ENCODE data around the gene SLC1A4.
A peak's percentile ranks its signal among the peaks of the same experiment; 100 is the strongest.
"Not testable (repeated sequence)": the region's sequence is repeated elsewhere in the genome, so short reads cannot be mapped to it uniquely, and the experiment has no call there.

Gene SLC1A4

GRCh38 chr2:64950226-64951160 lies 38.7 kb upstream of the SLC1A4 start:
- H3K4me1 ChIP-seq (ENCODE audit: control insufficient read depth in 5 of 5, insufficient read depth in 5 of 5, low read length in 5 of 5): peaks cover 2 to 24% (median 13%) of the 10 kb centered on the region in 5 donors
- H3K9me3 ChIP-seq (ENCODE audit: control insufficient read depth in 5 of 5, low read length in 5 of 5): peaks cover 0 to 3% (median 2%) of the 10 kb centered on the region in 5 donors
- H3K4me3 ChIP-seq (ENCODE audit: low read depth in 1 of 5, low read length in 5 of 5): no peak overlapping the region
- peak overlapping the region; percentile 65 for H3K27ac ChIP-seq (ENCODE audit: low read depth, low read length)
- no peaks in the 10 kb centered on the region for H3K36me3 ChIP-seq (ENCODE audit: control insufficient read depth in 5 of 5, insufficient read depth in 5 of 5, low read length in 5 of 5)
- H3K27me3 ChIP-seq (ENCODE audit: control insufficient read depth in 5 of 5, insufficient read depth in 4 of 5, low read length in 5 of 5): no peaks in the 10 kb centered on the region
- H3K9ac ChIP-seq (ENCODE audit: low read length in 5 of 5): no peak overlapping the region

GRCh38 chr2:64951306-64951953 lies 37.8 kb upstream of the SLC1A4 start:
- Histone ChIP-seq H3K9me3 (ENCODE audit: control insufficient read depth in 5 of 5, low read length in 5 of 5) (peaks cover 0 to 6% (median 3%) of the 10 kb centered on the region in 5 donors), H3K4me1 (ENCODE audit: control insufficient read depth in 5 of 5, insufficient read depth in 5 of 5, low read length in 5 of 5) (peaks cover under 1 to 21% (median 10%) of the 10 kb centered on the region in 5 donors), H3K4me3 (ENCODE audit: low read depth in 1 of 5, low read length in 5 of 5) (no peak overlapping the region), H3K27ac (ENCODE audit: low read depth, low read length) (no peak overlapping the region), H3K27me3 (ENCODE audit: control insufficient read depth in 5 of 5, insufficient read depth in 4 of 5, low read length in 5 of 5) (no peaks in the 10 kb centered on the region), H3K36me3 (ENCODE audit: control insufficient read depth in 5 of 5, insufficient read depth in 5 of 5, low read length in 5 of 5) (no peaks in the 10 kb centered on the region), H3K9ac (ENCODE audit: low read length in 5 of 5) (no peak overlapping the region)

GRCh38 chr2:64952096-64952495 lies 37.1 kb upstream of the SLC1A4 start:
- peaks cover 0 to 6% (median 3%) of the 10 kb centered on the region in 5 donors for H3K9me3 ChIP-seq (ENCODE audit: control insufficient read depth in 5 of 5, low read length in 5 of 5)
- no peaks in the 10 kb centered on the region for H3K27me3 ChIP-seq (ENCODE audit: control insufficient read depth in 5 of 5, insufficient read depth in 4 of 5, low read length in 5 of 5)
- no peak overlapping the region for H3K27ac ChIP-seq (ENCODE audit: low read depth, low read length)
- no peaks in the 10 kb centered on the region for H3K36me3 ChIP-seq (ENCODE audit: control insufficient read depth in 5 of 5, insufficient read depth in 5 of 5, low read length in 5 of 5)
- peaks cover 0 to 21% (median 8%) of the 10 kb centered on the region in 5 donors for H3K4me1 ChIP-seq (ENCODE audit: control insufficient read depth in 5 of 5, insufficient read depth in 5 of 5, low read length in 5 of 5)
- H3K9ac ChIP-seq (ENCODE audit: low read length in 5 of 5): no peak overlapping the region
- H3K4me3 ChIP-seq (ENCODE audit: low read depth in 1 of 5, low read length in 5 of 5): no peak overlapping the region

GRCh38 chr2:64952511-64953482 lies 36.4 kb upstream of the SLC1A4 start:
- no peak overlapping the region for H3K4me3 ChIP-seq (ENCODE audit: low read depth in 1 of 5, low read length in 5 of 5)
- H3K4me1 ChIP-seq (ENCODE audit: control insufficient read depth in 5 of 5, insufficient read depth in 5 of 5, low read length in 5 of 5): peaks cover 2 to 22% (median 13%) of the 10 kb centered on the region in 5 donors
- no peak overlapping the region for H3K9ac ChIP-seq (ENCODE audit: low read length in 5 of 5)
- no peak overlapping the region for H3K27ac ChIP-seq (ENCODE audit: low read depth, low read length)
- H3K9me3 ChIP-seq (ENCODE audit: control insufficient read depth in 5 of 5, low read length in 5 of 5): peaks cover 0 to 6% (median 3%) of the 10 kb centered on the region in 5 donors
- no peaks in the 10 kb centered on the region for H3K27me3 ChIP-seq (ENCODE audit: control insufficient read depth in 5 of 5, insufficient read depth in 4 of 5, low read length in 5 of 5)
- no peaks in the 10 kb centered on the region for H3K36me3 ChIP-seq (ENCODE audit: control insufficient read depth in 5 of 5, insufficient read depth in 5 of 5, low read length in 5 of 5)

GRCh38 chr2:64955467-64955866 lies 33.7 kb upstream of the SLC1A4 start:
- Histone ChIP-seq H3K36me3 (ENCODE audit: control insufficient read depth in 5 of 5, insufficient read depth in 5 of 5, low read length in 5 of 5) (no peaks in the 10 kb centered on the region), H3K4me3 (ENCODE audit: low read depth in 1 of 5, low read length in 5 of 5) (no peak overlapping the region), H3K9ac (ENCODE audit: low read length in 5 of 5) (no peak overlapping the region), H3K27ac (ENCODE audit: low read depth, low read length) (no peak overlapping the region), H3K4me1 (ENCODE audit: control insufficient read depth in 5 of 5, insufficient read depth in 5 of 5, low read length in 5 of 5) (peaks cover 0 to 28% (median 20%) of the 10 kb centered on the region in 5 donors), H3K27me3 (ENCODE audit: control insufficient read depth in 5 of 5, insufficient read depth in 4 of 5, low read length in 5 of 5) (no peaks in the 10 kb centered on the region), H3K9me3 (ENCODE audit: control insufficient read depth in 5 of 5, low read length in 5 of 5) (peaks cover 0 to 6% (median 3%) of the 10 kb centered on the region in 5 donors)

- no peak overlapping the region for H3K27ac ChIP-seq (ENCODE audit: low read depth, low read length)
Observed at GRCh38 chr2:64957109-64957903, 31.9 kb upstream of the SLC1A4 start.

DNA sequence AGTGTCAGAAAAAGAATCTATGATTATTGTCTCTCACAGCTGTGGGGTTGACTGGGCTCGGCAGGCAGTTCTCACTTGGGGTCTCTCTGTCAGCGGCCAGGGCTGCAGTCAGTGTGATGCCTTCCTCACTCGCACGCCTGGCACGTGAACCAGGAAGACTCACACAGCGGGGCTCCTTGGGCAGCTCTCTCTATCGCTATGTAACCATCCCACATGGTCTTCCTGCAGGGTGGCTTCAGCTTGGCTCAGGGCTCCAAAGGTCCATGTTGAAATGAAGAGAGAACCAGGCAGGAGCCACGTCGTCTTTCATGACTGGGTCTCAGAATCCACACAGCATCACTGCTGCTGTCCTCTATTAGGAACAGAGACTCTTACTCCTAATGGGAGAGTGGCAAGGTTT lies 30.6 kb upstream of the SLC1A4 start:
- Histone ChIP-seq H3K9ac (ENCODE audit: low read length in 5 of 5) (no peak overlapping the region), H3K27ac (ENCODE audit: low read depth, low read length) (no peak overlapping the region), H3K9me3 (ENCODE audit: control insufficient read depth in 5 of 5, low read length in 5 of 5) (peaks cover 0 to 6% (median 3%) of the 10 kb centered on the region in 5 donors), H3K27me3 (ENCODE audit: control insufficient read depth in 5 of 5, insufficient read depth in 4 of 5, low read length in 5 of 5) (no peaks in the 10 kb centered on the region), H3K4me3 (ENCODE audit: low read depth in 1 of 5, low read length in 5 of 5) (no peak overlapping the region), H3K36me3 (ENCODE audit: control insufficient read depth in 5 of 5, insufficient read depth in 5 of 5, low read length in 5 of 5) (no peaks in the 10 kb centered on the region), H3K4me1 (ENCODE audit: control insufficient read depth in 5 of 5, insufficient read depth in 5 of 5, low read length in 5 of 5) (peaks cover 0 to 20% (median 12%) of the 10 kb centered on the region in 5 donors)

More at GRCh38 chr2:64957109-64957903, 31.9 kb upstream of the SLC1A4 start:
- no peaks in the 10 kb centered on the region for H3K36me3 ChIP-seq (ENCODE audit: control insufficient read depth in 5 of 5, insufficient read depth in 5 of 5, low read length in 5 of 5)
- H3K4me1 ChIP-seq (ENCODE audit: control insufficient read depth in 5 of 5, insufficient read depth in 5 of 5, low read length in 5 of 5): peaks cover 0 to 20% (median 12%) of the 10 kb centered on the region in 5 donors
- H3K4me3 ChIP-seq (ENCODE audit: low read depth in 1 of 5, low read length in 5 of 5): no peak overlapping the region
- H3K9ac ChIP-seq (ENCODE audit: low read length in 5 of 5): no peak overlapping the region
- H3K27me3 ChIP-seq (ENCODE audit: control insufficient read depth in 5 of 5, insufficient read depth in 4 of 5, low read length in 5 of 5): no peaks in the 10 kb centered on the region
- H3K9me3 ChIP-seq (ENCODE audit: control insufficient read depth in 5 of 5, low read length in 5 of 5): peaks cover 0 to 6% (median 3%) of the 10 kb centered on the region in 5 donors

- Histone ChIP-seq H3K9me3 (ENCODE audit: control insufficient read depth in 5 of 5, low read length in 5 of 5) (peaks cover 0 to under 1% (median 0%) of the 10 kb centered on the region in 5 donors), H3K4me3 (ENCODE audit: low read depth in 1 of 5, low read length in 5 of 5) (no peak overlapping the region), H3K27ac (ENCODE audit: low read depth, low read length) (no peak overlapping the region), H3K4me1 (ENCODE audit: control insufficient read depth in 5 of 5, insufficient read depth in 5 of 5, low read length in 5 of 5) (peaks cover 0 to 20% (median 12%) of the 10 kb centered on the region in 5 donors), H3K36me3 (ENCODE audit: control insufficient read depth in 5 of 5, insufficient read depth in 5 of 5, low read length in 5 of 5) (no peaks in the 10 kb centered on the region), H3K27me3 (ENCODE audit: control insufficient read depth in 5 of 5, insufficient read depth in 4 of 5, low read length in 5 of 5) (no peaks in the 10 kb centered on the region), H3K9ac (ENCODE audit: low read length in 5 of 5) (no peak overlapping the region)
Observed at GRCh38 chr2:64960819-64961218, 28.4 kb upstream of the SLC1A4 start.

GRCh38 chr2:64963138-64963537 lies 26.1 kb upstream of the SLC1A4 start:
- H3K4me1 ChIP-seq (ENCODE audit: control insufficient read depth in 5 of 5, insufficient read depth in 5 of 5, low read length in 5 of 5); H3K9me3 ChIP-seq (ENCODE audit: control insufficient read depth in 5 of 5, low read length in 5 of 5); H3K27me3 ChIP-seq (ENCODE audit: control insufficient read depth in 5 of 5, insufficient read depth in 4 of 5, low read length in 5 of 5); H3K4me3 ChIP-seq (ENCODE audit: low read depth in 1 of 5, low read length in 5 of 5); H3K9ac ChIP-seq (ENCODE audit: low read length in 5 of 5); H3K27ac ChIP-seq (ENCODE audit: low read depth, low read length); H3K36me3 ChIP-seq (ENCODE audit: control insufficient read depth in 5 of 5, insufficient read depth in 5 of 5, low read length in 5 of 5): not testable (repeated sequence)
